Gastrocnemius medialis (tissue), 4 donors: ENCODE measurements around the gene GPR37. TPM values are rescaled to one million over a fixed set of nuclear protein-coding genes. Genes with fewer than 3 reads are reported as not detected.

Source experiments
- ATAC-seq, 2 donors: fragments of 150-250 bp; one replicate each; pipeline ENCODE4 v1.9.1; 2016
- DNase-seq, 2 donors: peaks; one replicate each; pipeline ENCODE4 v3.0.0-alpha.2; 2019
- H3K27ac ChIP-seq, 4 donors: fragments of 200-600 bp; sonication (generic); 1 replicate in 1 of 4; 2 replicates in 3 of 4; pipeline ENCODE4 v1.5.1; 2016 to 2018; ENCODE audit warnings: mild to moderate bottlenecking in 2 of 4, moderate library complexity in 1 of 4
- H3K27me3 ChIP-seq, 3 donors: fragments of 200-600 bp; sonication (generic) in 2 of 3; 1 replicate in 1 of 3; 2 replicates in 2 of 3; pipeline versions ENCODE4 v1.5.1 to v1.6.0; 2016 to 2019; ENCODE audit warnings: mild to moderate bottlenecking in 1 of 3, moderate library complexity in 1 of 3
- H3K36me3 ChIP-seq, 2 donors: fragments of 200-600 bp; sonication (generic) in 1 of 2; one replicate each; pipeline ENCODE4 v1.5.1; 2017 to 2018
- H3K4me1 ChIP-seq, 2 donors: fragments of 200-600 bp; sonication (generic) in 1 of 2; one replicate each; pipeline ENCODE4 v1.5.1; 2016 to 2017; ENCODE audit warnings: mild to moderate bottlenecking in 2 of 2
- H3K4me3 ChIP-seq, 4 donors: fragments of 200-600 bp; sonication (generic) in 3 of 4; 1 replicate in 1 of 4; 2 replicates in 3 of 4; pipeline ENCODE4 v1.5.1; 2016 to 2019; ENCODE audit warnings: mild to moderate bottlenecking in 2 of 4
- H3K9me3 ChIP-seq, 3 donors: fragments of 200-600 bp; sonication (generic) in 2 of 3; 1 replicate in 1 of 3; 2 replicates in 2 of 3; pipeline ENCODE4 v1.5.1; 2016 to 2019
- CTCF ChIP-seq, 5 experiments: fragments of 450-650 bp in 3 of 5; fragments of 200-600 bp in 2 of 5; sonication (generic) in 2 of 5; IDR thresholded peaks in 4 of 5; conservative IDR thresholded peaks in 1 of 5; 1 replicate in 4 of 5; 2 replicates in 1 of 5; pipeline ENCODE4 v1.5.1; 2016 to 2019; ENCODE audit warnings: antibody characterized with exemption in 5 of 5, mild to moderate bottlenecking in 3 of 5, moderate library complexity in 3 of 5
- POLR2A ChIP-seq, 2 donors: fragments of 450-650 bp; IDR thresholded peaks; one replicate each; pipeline ENCODE4 v1.6.1; 2017; ENCODE audit warnings: antibody characterized with exemption in 2 of 2, mild to moderate bottlenecking in 2 of 2, moderate library complexity in 2 of 2
- in situ Hi-C, 4 donors: fragments of 200-750 bp; cut with MboI; loops; one replicate each; pipeline versions ENCODE4 v1.15.0 to v1.8.0; 2017; ENCODE audit warnings: low sequenced_read_pairs in 4 of 4
- intact Hi-C: fragments of 100-400 bp; cut with DNase I; formaldehyde crosslinking; loops from one replicate; pipeline ENCODE4 v1.15.1; 2023; ENCODE audit warnings: low total_unique reads
- total RNA-seq, 4 donors: library from RNA; depleted of rRNA; stranded (reverse); fragments of >200 nt; gene quantifications; one replicate each; pipeline versions ENCODE4 v1.1.0 to v1.2.3, GENCODE V29; 2016

Gene GPR37
- total RNA-seq, 4 donors from 2014 or later: 0.29 to 1.6 (median 0.71) TPM

- no peak overlapping the region for H3K27ac ChIP-seq
- ATAC-seq (no peak), DNase-seq (no peak)
- intact Hi-C loops (no loop called here), in situ Hi-C loops (no loop called here)
- H3K27me3 ChIP-seq: peaks cover 19 to 39% (median 23%) of the 10 kb centered on the region in 3 donors
- H3K9me3 ChIP-seq: no peaks in the 10 kb centered on the region
- peak overlapping the region; percentile 45 to 65 (median 50) for H3K4me3 ChIP-seq
- no peaks in the 10 kb centered on the region for H3K36me3 ChIP-seq
- peaks cover 0 to 3% of the 10 kb centered on the region in 2 donors for H3K4me1 ChIP-seq
- TF ChIP-seq CTCF (IDR thresholded peaks at IDR 0.05 in 4 of 5, conservative IDR thresholded peaks at IDR 0.05 in 1 of 5) (no peak), POLR2A (IDR thresholded peaks at IDR 0.05) (no peak)
Observed at GRCh38 chr7:124764051-124764846, 1.3 kb downstream of the GPR37 start.

- intact Hi-C loops: no loop called here
- H3K36me3 ChIP-seq: no peaks in the 10 kb centered on the region
- H3K27ac ChIP-seq: no peak overlapping the region
- peaks cover 0 to 3% of the 10 kb centered on the region in 2 donors for H3K4me1 ChIP-seq
- H3K9me3 ChIP-seq: no peaks in the 10 kb centered on the region
- peaks cover 19 to 39% (median 23%) of the 10 kb centered on the region in 3 donors for H3K27me3 ChIP-seq
- in situ Hi-C loops: no loop called here
- DNase-seq (no peak), ATAC-seq (no peak)
- peak overlapping the region in 1 of 4 donors; percentile 45 for H3K4me3 ChIP-seq
- TF ChIP-seq POLR2A (IDR thresholded peaks at IDR 0.05) (no peak), CTCF (IDR thresholded peaks at IDR 0.05 in 4 of 5, conservative IDR thresholded peaks at IDR 0.05 in 1 of 5) (no peak)
Observed at GRCh38 chr7:124762611-124763143, 2.9 kb downstream of the GPR37 start.

- intact Hi-C loops: no loop called here
- Histone ChIP-seq H3K27ac (no peak overlapping the region), H3K9me3 (no peaks in the 10 kb centered on the region), H3K4me1 (peaks cover 0 to 3% of the 10 kb centered on the region in 2 donors), H3K27me3 (peaks cover 19 to 36% (median 23%) of the 10 kb centered on the region in 3 donors), H3K36me3 (no peaks in the 10 kb centered on the region), H3K4me3 (no peak overlapping the region)
- TF ChIP-seq CTCF (IDR thresholded peaks at IDR 0.05 in 4 of 5, conservative IDR thresholded peaks at IDR 0.05 in 1 of 5): no peak
- TF ChIP-seq POLR2A (IDR thresholded peaks at IDR 0.05): no peak
- ATAC-seq (no peak), DNase-seq (no peak)
- in situ Hi-C loops: no loop called here
Observed at GRCh38 chr7:124761164-124761715, 4.4 kb downstream of the GPR37 start.

- ATAC-seq (no peak), DNase-seq (no peak)
- Histone ChIP-seq H3K4me3 (no peak overlapping the region), H3K4me1 (no peaks in the 10 kb centered on the region), H3K9me3 (no peaks in the 10 kb centered on the region), H3K27ac (no peak overlapping the region), H3K27me3 (peaks cover 0 to 8% (median 1%) of the 10 kb centered on the region in 3 donors), H3K36me3 (no peaks in the 10 kb centered on the region)
- in situ Hi-C loops: no loop called here
- TF ChIP-seq POLR2A (IDR thresholded peaks at IDR 0.05): no peak
- TF ChIP-seq CTCF (IDR thresholded peaks at IDR 0.05 in 4 of 5, conservative IDR thresholded peaks at IDR 0.05 in 1 of 5): no peak
- intact Hi-C loops: no loop called here
Observed at GRCh38 chr7:124758327-124758726, 7.3 kb downstream of the GPR37 start.
